ENCODE measurements around the gene PDPR. TPM values are rescaled to one million over a fixed set of nuclear protein-coding genes. Genes with fewer than 3 reads are reported as not detected.
A peak's percentile ranks its signal among the peaks of the same experiment; 100 is the strongest.
"Not testable (repeated sequence)": the region's sequence is repeated elsewhere in the genome, so short reads cannot be mapped to it uniquely, and the experiment has no call there.

PDPR gene
- total RNA-seq, 1 donor from 2014 or later, result 20.1 TPM

GRCh38 chr16:70109583-70110279 lies 4.4 kb upstream of the PDPR start:
- H3K9me3 ChIP-seq; H3K36me3 ChIP-seq; H3K4me1 ChIP-seq; H3K27ac ChIP-seq; intact Hi-C loops (cut with DNase I); DNase-seq; H3K27me3 ChIP-seq (ENCODE audit: low read depth); H3K4me3 ChIP-seq; ATAC-seq: not testable (repeated sequence)

GRCh38 chr16:70112162-70112561 lies 2.0 kb upstream of the PDPR start:
- H3K27ac ChIP-seq; intact Hi-C loops (cut with DNase I); H3K4me1 ChIP-seq; H3K27me3 ChIP-seq (ENCODE audit: low read depth); H3K9me3 ChIP-seq; H3K4me3 ChIP-seq; DNase-seq; ATAC-seq; H3K36me3 ChIP-seq: not testable (repeated sequence)

- H3K4me3 ChIP-seq, result peak overlapping the region; percentile 74
- H3K36me3 ChIP-seq; H3K9me3 ChIP-seq; H3K27me3 ChIP-seq (ENCODE audit: low read depth); DNase-seq; intact Hi-C loops (cut with DNase I); H3K4me1 ChIP-seq: not testable (repeated sequence)
- H3K27ac ChIP-seq, result peak overlapping the region; percentile 67
- ATAC-seq, result peak; percentile 48 to 56
These were observed 542 bp upstream of the PDPR start for GRCh38 chr16:70113599-70113981.

GRCh38 chr16:70118354-70118753 lies 4.2 kb downstream of the PDPR start:
- H3K27me3 ChIP-seq (ENCODE audit: low read depth); H3K27ac ChIP-seq; H3K4me1 ChIP-seq; H3K4me3 ChIP-seq; intact Hi-C loops (cut with DNase I); ATAC-seq; DNase-seq; H3K9me3 ChIP-seq: not testable (repeated sequence)
- peaks cover 28% of the 10 kb centered on the region for H3K36me3 ChIP-seq

GRCh38 chr16:70118776-70119175 lies 4.6 kb downstream of the PDPR start:
- intact Hi-C loops (cut with DNase I); H3K27ac ChIP-seq: not testable (repeated sequence)

GRCh38 chr16:70120398-70120797 lies 6.3 kb downstream of the PDPR start:
- H3K4me3 ChIP-seq; H3K9me3 ChIP-seq; H3K27me3 ChIP-seq (ENCODE audit: low read depth); ATAC-seq; H3K4me1 ChIP-seq; H3K27ac ChIP-seq; DNase-seq; intact Hi-C loops (cut with DNase I): not testable (repeated sequence)
- H3K36me3 ChIP-seq, result peaks cover 47% of the 10 kb centered on the region

More at GRCh38 chr16:70118776-70119175, 4.6 kb downstream of the PDPR start:
- not testable (repeated sequence) for DNase-seq; H3K27me3 ChIP-seq (ENCODE audit: low read depth); ATAC-seq; H3K4me3 ChIP-seq; H3K9me3 ChIP-seq; H3K4me1 ChIP-seq
- peaks cover 33% of the 10 kb centered on the region for H3K36me3 ChIP-seq

GRCh38 chr16:70123822-70124221 lies 9.7 kb downstream of the PDPR start:
- H3K36me3 ChIP-seq, result peaks cover 81% of the 10 kb centered on the region
- H3K27me3 ChIP-seq (ENCODE audit: low read depth); DNase-seq; intact Hi-C loops (cut with DNase I); ATAC-seq; H3K9me3 ChIP-seq; H3K4me3 ChIP-seq; H3K27ac ChIP-seq; H3K4me1 ChIP-seq: not testable (repeated sequence)

- DNase-seq; H3K4me1 ChIP-seq; intact Hi-C loops (cut with DNase I); H3K9me3 ChIP-seq; H3K4me3 ChIP-seq; H3K27ac ChIP-seq; H3K27me3 ChIP-seq (ENCODE audit: low read depth); ATAC-seq: not testable (repeated sequence)
- H3K36me3 ChIP-seq, result peaks cover 94% of the 10 kb centered on the region
These were observed 12.1 kb downstream of the PDPR start for GRCh38 chr16:70126226-70126625.

- H3K36me3 ChIP-seq, result peaks cover 95% of the 10 kb centered on the region
- H3K4me3 ChIP-seq; ATAC-seq; H3K4me1 ChIP-seq; intact Hi-C loops (cut with DNase I); DNase-seq; H3K27me3 ChIP-seq (ENCODE audit: low read depth); H3K9me3 ChIP-seq; H3K27ac ChIP-seq: not testable (repeated sequence)
These were observed 13.6 kb downstream of the PDPR start for GRCh38 chr16:70127706-70128105.

GRCh38 chr16:70128844-70129243 lies 14.7 kb downstream of the PDPR start:
- peaks cover 96% of the 10 kb centered on the region for H3K36me3 ChIP-seq
- H3K27ac ChIP-seq; H3K4me3 ChIP-seq; H3K4me1 ChIP-seq; H3K9me3 ChIP-seq; intact Hi-C loops (cut with DNase I); ATAC-seq; DNase-seq; H3K27me3 ChIP-seq (ENCODE audit: low read depth): not testable (repeated sequence)

- H3K36me3 ChIP-seq, result peaks cover 95% of the 10 kb centered on the region
- ATAC-seq; H3K4me3 ChIP-seq; H3K27me3 ChIP-seq (ENCODE audit: low read depth); H3K4me1 ChIP-seq; intact Hi-C loops (cut with DNase I); DNase-seq; H3K27ac ChIP-seq; H3K9me3 ChIP-seq: not testable (repeated sequence)
These were observed 21.7 kb downstream of the PDPR start for GRCh38 chr16:70135796-70136195.

GRCh38 chr16:70136595-70136994 lies 22.5 kb downstream of the PDPR start:
- intact Hi-C loops (cut with DNase I); DNase-seq: not testable (repeated sequence)
- H3K36me3 ChIP-seq, result peaks cover 97% of the 10 kb centered on the region

GRCh38 chr16:70142739-70143138 lies 28.6 kb downstream of the PDPR start:
- H3K4me1 ChIP-seq; ATAC-seq; intact Hi-C loops (cut with DNase I); H3K27me3 ChIP-seq (ENCODE audit: low read depth); H3K4me3 ChIP-seq; H3K27ac ChIP-seq; DNase-seq; H3K9me3 ChIP-seq: not testable (repeated sequence)
- H3K36me3 ChIP-seq, result peaks cover 77% of the 10 kb centered on the region

More at GRCh38 chr16:70136595-70136994, 22.5 kb downstream of the PDPR start:
- H3K27me3 ChIP-seq (ENCODE audit: low read depth); H3K4me3 ChIP-seq; ATAC-seq; H3K9me3 ChIP-seq; H3K4me1 ChIP-seq; H3K27ac ChIP-seq: not testable (repeated sequence)

GRCh38 chr16:70143231-70143895 lies 29.2 kb downstream of the PDPR start:
- DNase-seq; ATAC-seq; H3K27ac ChIP-seq; H3K4me1 ChIP-seq; H3K27me3 ChIP-seq (ENCODE audit: low read depth); H3K4me3 ChIP-seq; intact Hi-C loops (cut with DNase I); H3K9me3 ChIP-seq: not testable (repeated sequence)
- H3K36me3 ChIP-seq, result peaks cover 77% of the 10 kb centered on the region
